GM20000 (cell line): ENCODE results near the gene DOK3.

Experiments used
- DNase-seq: peaks from one replicate; pipeline ENCODE4 v3.0.0; 2012; ENCODE audit warnings: low spot score
- TF ChIP-seq, protein P1 (sequence below): IDR thresholded peaks from 2 replicates; pipeline ENCODE4 v1.5.1; 2012; ENCODE audit warnings: mild to moderate bottlenecking, control low read depth; ENCODE audit errors: extremely low read depth, missing control alignments

The DOK3 gene, protein sequence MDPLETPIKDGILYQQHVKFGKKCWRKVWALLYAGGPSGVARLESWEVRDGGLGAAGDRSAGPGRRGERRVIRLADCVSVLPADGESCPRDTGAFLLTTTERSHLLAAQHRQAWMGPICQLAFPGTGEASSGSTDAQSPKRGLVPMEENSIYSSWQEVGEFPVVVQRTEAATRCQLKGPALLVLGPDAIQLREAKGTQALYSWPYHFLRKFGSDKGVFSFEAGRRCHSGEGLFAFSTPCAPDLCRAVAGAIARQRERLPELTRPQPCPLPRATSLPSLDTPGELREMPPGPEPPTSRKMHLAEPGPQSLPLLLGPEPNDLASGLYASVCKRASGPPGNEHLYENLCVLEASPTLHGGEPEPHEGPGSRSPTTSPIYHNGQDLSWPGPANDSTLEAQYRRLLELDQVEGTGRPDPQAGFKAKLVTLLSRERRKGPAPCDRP

DNA sequence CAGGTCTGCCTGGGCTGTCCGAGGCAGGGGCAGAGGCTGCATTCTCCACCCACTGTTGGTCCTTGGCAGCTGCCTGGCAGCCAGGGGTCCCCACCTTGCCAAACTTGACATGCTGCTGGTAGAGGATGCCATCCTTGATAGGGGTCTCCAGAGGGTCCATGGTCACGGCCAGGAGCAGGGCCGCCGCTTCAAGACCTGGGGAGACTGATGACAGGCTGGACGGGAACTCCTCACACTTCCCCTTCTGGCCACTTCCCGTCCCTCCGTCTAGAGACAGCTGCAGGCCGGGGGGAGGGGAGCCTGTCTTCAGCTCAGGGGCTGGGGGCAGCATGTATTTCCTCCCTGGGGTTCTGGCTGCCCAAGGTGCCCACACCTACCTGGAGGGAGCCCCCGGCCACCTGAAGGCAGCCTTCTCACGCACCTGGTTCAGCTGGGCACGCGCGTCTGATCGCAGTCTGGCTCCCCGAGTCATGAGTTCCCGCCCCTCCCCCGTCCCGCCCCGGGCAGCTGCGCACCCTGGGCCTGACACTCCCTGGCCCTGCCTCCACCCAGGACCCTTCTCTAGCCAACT, at the start of gene DOK3:
Gene DOK3, minus strand, starts transcription at position 446 of the 571 bp plus-strand sequence. Its CDS starts 286 bp downstream, at position 160.
- DNase-seq, result peak; percentile 65
- TF ChIP-seq, protein P1, sequence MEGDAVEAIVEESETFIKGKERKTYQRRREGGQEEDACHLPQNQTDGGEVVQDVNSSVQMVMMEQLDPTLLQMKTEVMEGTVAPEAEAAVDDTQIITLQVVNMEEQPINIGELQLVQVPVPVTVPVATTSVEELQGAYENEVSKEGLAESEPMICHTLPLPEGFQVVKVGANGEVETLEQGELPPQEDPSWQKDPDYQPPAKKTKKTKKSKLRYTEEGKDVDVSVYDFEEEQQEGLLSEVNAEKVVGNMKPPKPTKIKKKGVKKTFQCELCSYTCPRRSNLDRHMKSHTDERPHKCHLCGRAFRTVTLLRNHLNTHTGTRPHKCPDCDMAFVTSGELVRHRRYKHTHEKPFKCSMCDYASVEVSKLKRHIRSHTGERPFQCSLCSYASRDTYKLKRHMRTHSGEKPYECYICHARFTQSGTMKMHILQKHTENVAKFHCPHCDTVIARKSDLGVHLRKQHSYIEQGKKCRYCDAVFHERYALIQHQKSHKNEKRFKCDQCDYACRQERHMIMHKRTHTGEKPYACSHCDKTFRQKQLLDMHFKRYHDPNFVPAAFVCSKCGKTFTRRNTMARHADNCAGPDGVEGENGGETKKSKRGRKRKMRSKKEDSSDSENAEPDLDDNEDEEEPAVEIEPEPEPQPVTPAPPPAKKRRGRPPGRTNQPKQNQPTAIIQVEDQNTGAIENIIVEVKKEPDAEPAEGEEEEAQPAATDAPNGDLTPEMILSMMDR, result no peak

- no peak for DNase-seq
- TF ChIP-seq, protein P1, result no peak
Measured at GRCh38 chr5:177557796-177558195, 48.2 kb upstream of the DOK3 start.

DNA sequence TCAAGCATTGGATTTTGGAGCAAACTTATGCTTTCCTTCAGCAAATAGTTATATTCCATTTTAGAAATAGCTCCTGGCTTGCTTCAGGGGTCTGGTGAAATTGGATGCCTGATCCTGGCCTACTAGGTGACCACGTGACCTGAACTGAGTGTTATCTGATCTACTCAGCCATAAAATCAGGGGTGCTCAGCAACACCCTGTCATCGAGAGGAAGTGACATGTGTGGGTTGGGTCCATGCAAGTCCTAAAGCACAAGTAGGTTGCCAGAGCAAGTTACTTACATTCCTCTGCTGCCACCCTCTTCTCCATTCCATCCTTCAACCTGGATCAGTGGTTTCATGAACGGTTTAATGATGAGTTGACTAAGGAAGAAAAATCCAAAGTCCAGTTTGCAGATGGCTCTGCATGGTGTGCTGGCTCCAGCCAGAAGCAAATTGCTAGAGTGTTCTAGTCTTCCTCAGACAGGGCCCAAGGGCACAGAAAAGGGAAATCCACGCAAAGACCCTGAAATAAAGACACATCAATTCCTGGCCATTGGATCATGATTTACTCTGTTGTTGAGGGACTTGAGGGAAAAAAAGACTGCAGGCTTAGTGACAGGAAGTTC, 47.5 kb upstream of the DOK3 start:
- no peak for DNase-seq

DNA sequence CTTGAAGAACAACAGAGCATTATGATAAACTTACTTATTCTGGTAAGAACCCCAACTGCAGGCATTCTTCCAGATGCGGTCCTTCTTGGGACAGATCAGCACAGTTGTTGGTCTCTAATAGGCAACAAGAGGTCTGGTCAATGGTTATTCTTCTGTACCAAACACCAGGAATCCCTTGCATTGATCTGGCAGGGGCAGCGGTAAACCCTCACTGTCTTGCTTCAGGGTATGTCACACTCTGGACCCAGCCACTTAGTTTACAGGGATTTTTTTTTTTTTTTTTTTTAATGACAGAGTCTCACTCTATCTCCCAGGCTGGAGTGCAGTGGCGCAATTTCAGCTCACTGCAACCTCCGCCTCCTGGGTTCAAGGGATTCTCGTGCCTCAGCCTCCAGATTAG, 46.0 kb upstream of the DOK3 start:
- DNase-seq, result no peak
- TF ChIP-seq, protein P1, result no peak

More for the DNA sequence above, 47.5 kb upstream of the DOK3 start:
- TF ChIP-seq, protein P1, result no peak

DNA sequence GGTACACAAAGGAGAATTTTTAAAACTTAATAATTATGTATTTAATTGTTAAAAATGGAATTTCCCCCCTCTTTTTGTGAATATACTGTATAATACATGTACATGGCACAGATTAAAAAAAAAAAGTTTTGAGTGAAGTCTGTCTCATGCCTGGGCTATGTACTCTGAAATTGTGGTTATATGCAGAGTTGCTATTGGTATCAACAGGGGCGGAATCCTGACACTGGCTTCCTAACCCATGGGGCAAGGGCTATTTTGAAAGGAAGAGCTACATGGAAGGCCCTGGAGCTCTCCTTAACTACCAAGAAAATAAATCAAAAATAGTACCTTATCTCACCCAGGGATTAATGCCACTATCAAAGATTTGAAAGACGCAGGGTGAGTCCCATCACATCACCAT, 45.6 kb upstream of the DOK3 start:
- TF ChIP-seq, protein P1, result no peak
- DNase-seq, result no peak

- TF ChIP-seq, protein P1, result no peak
- DNase-seq, result peak; percentile 100
Measured at GRCh38 chr5:177554474-177555111, 45.0 kb upstream of the DOK3 start, which contains the start of gene FAM193B. Gene FAM193B (minus strand): TSS chr5:177554563. CDS start chr5:177554458, 105 bp downstream.
